B cell (primary cell): Measurements from ENCODE around the gene ANKS6.

ENCODE experiments used
- CTCF ChIP-seq: fragments of 200-600 bp; IDR thresholded peaks from one replicate; pipeline ENCODE4 v1.8.0; 2022; ENCODE audit warnings: antibody characterized with exemption, mild to moderate bottlenecking
- EZH2 ChIP-seq: IDR thresholded peaks from 2 replicates; pipeline ENCODE4 v1.6.1; 2012; ENCODE audit warnings: borderline replicate concordance, low read depth, mild to moderate bottlenecking, moderate library complexity, low read length; ENCODE audit not compliant: insufficient read depth, poor library complexity, severe bottlenecking

- TF ChIP-seq CTCF (no peak), EZH2 (no peak)
Observed at GRCh38 chr9:98787766-98788335, 8.5 kb downstream of the ANKS6 start.
